Neuronal stem cell (in vitro differentiated cells): Measurements from ENCODE around the gene MVD.

Experiments
- DNase-seq: peaks from one replicate; pipeline ENCODE4 v3.0.0-alpha.2; 2013; ENCODE audit warnings: low spot score
- H2AFZ ChIP-seq: one replicate; pipeline ENCODE4 v1.6.1; 2013; ENCODE audit warnings: mild to moderate bottlenecking, low read length, inconsistent platforms
- H2AK5ac ChIP-seq: 2 replicates; pipeline ENCODE4 v1.6.1; 2013; ENCODE audit warnings: low read depth, mild to moderate bottlenecking, inconsistent platforms, low read length, moderate library complexity, mixed read lengths
- H2BK120ac ChIP-seq: 2 replicates; pipeline ENCODE4 v1.6.1; 2013; ENCODE audit warnings: low read depth, mild to moderate bottlenecking, inconsistent platforms, low read length, moderate library complexity, mixed read lengths
- H2BK12ac ChIP-seq: one replicate; pipeline ENCODE4 v1.6.1; 2013; ENCODE audit warnings: low read length, inconsistent platforms
- H2BK15ac ChIP-seq: 2 replicates; pipeline ENCODE4 v1.6.1; 2013; ENCODE audit warnings: mild to moderate bottlenecking, low read length, inconsistent platforms, mixed read lengths
- H2BK5ac ChIP-seq: one replicate; pipeline ENCODE4 v1.6.1; 2013; ENCODE audit warnings: inconsistent platforms, mild to moderate bottlenecking, low read length, moderate library complexity
- H3K14ac ChIP-seq: one replicate; pipeline ENCODE4 v1.6.1; 2013; ENCODE audit warnings: low read length, inconsistent platforms
- H3K18ac ChIP-seq: 2 replicates; pipeline ENCODE4 v1.6.1; 2013; ENCODE audit warnings: low read length, inconsistent platforms
- H3K23ac ChIP-seq: 2 replicates; pipeline ENCODE4 v1.6.1; 2013; ENCODE audit warnings: low read depth, mild to moderate bottlenecking, mixed read lengths, low read length, inconsistent platforms; ENCODE audit not compliant: poor library complexity
- H3K27ac ChIP-seq: replicated peaks from 3 replicates; pipeline ENCODE4 v1.5.1; 2013; ENCODE audit warnings: low read length, inconsistent platforms
- H3K27me3 ChIP-seq, 3 experiments: 2 replicates each; pipeline ENCODE4 v1.6.1; 2013; ENCODE audit warnings: low read length in 3 of 3, mild to moderate bottlenecking in 2 of 3, inconsistent platforms in 1 of 3, low read depth in 1 of 3, mixed read lengths in 1 of 3, moderate library complexity in 1 of 3; ENCODE audit not compliant: control insufficient read depth in 3 of 3, insufficient read depth in 3 of 3
- H3K36me3 ChIP-seq, 2 donors: replicated peaks in 1 of 2; 2 replicates each; pipeline ENCODE4 v1.6.1; 2013; ENCODE audit warnings: low read length in 2 of 2; ENCODE audit not compliant: control insufficient read depth in 2 of 2, insufficient read depth in 2 of 2
- H3K4ac ChIP-seq: 2 replicates; pipeline ENCODE4 v1.6.1; 2013; ENCODE audit warnings: inconsistent platforms, mild to moderate bottlenecking, low read length, moderate library complexity
- H3K4me1 ChIP-seq, 2 donors: 1 replicate in 1 of 2; 2 replicates in 1 of 2; pipeline ENCODE4 v1.6.1; 2013; ENCODE audit warnings: low read length in 2 of 2, low read depth in 1 of 2; ENCODE audit not compliant: control insufficient read depth in 2 of 2, insufficient read depth in 1 of 2
- H3K4me2 ChIP-seq: one replicate; pipeline ENCODE4 v1.6.1; 2013; ENCODE audit warnings: mild to moderate bottlenecking, low read length, inconsistent platforms; ENCODE audit not compliant: insufficient read depth, poor library complexity, severe bottlenecking
- H3K4me3 ChIP-seq, 2 donors: 2 replicates each; pipeline ENCODE4 v1.5.1; 2013; ENCODE audit warnings: low read length in 2 of 2, mild to moderate bottlenecking in 2 of 2, inconsistent platforms in 1 of 2, moderate library complexity in 1 of 2
- H3K79me1 ChIP-seq: one replicate; pipeline ENCODE4 v1.6.1; 2013; ENCODE audit warnings: low read depth, mild to moderate bottlenecking, inconsistent platforms, low read length, moderate library complexity
- H3K9ac ChIP-seq: one replicate; pipeline ENCODE4 v1.6.1; 2013; ENCODE audit warnings: mild to moderate bottlenecking, low read depth, low read length, inconsistent platforms; ENCODE audit not compliant: poor library complexity
- H3K9me3 ChIP-seq, 2 donors: replicated peaks in 1 of 2; 2 replicates each; pipeline versions ENCODE3 to v1.6.1; 2013; ENCODE audit warnings: low read length in 2 of 2, mild to moderate bottlenecking in 2 of 2, inconsistent platforms in 1 of 2, low read depth in 1 of 2, mixed read lengths in 1 of 2, moderate library complexity in 1 of 2; ENCODE audit not compliant: control insufficient read depth in 2 of 2, insufficient read depth in 1 of 2
- H4K8ac ChIP-seq: one replicate; pipeline ENCODE4 v1.6.1; 2013; ENCODE audit warnings: low read depth, mild to moderate bottlenecking, inconsistent platforms, low read length, moderate library complexity
- H4K91ac ChIP-seq: one replicate; pipeline ENCODE4 v1.6.1; 2013; ENCODE audit warnings: low read length, low read depth, mild to moderate bottlenecking, inconsistent platforms; ENCODE audit not compliant: poor library complexity
- WGBS, 2 donors: extraction: QIAGEN DNeasy Blood & Tissue Kit; methylation state at CpG; one replicate each; pipeline ENCODE4 v1.1.7; 2013; ENCODE audit warnings: missing lambda C conversion rate in 2 of 2, mixed read lengths in 1 of 2; ENCODE audit not compliant: insufficient read length in 2 of 2, insufficient replicate concordance in 1 of 2; ENCODE audit errors: extremely low coverage in 2 of 2; 5-methylcytosine and 5-hydroxymethylcytosine counted together

The MVD gene

DNA sequence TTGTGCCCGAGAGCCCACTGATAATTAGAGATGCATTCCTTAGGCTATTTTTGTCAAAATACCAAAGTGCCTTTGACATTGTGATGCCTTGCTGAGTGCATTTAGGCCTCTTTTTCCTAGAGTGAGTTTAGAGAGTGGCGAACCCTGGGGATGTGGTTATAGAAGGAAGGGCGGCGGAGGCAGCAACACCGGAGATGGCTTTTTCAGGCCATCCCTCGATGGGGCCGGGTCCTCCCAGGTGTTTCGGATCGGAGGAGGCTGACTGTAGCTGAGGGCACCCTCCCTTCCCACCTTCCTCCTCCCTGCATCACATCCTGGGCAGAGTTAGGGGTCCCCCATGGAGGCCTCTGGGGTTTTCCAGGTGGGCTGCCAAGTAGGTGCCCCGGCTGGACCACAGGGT lies 30.0 kb upstream of the MVD start:
- Histone ChIP-seq H3K14ac (no peak overlapping the region), H2BK5ac (no peak overlapping the region), H3K9me3 (no peaks in the 10 kb centered on the region), H3K9ac (no peak overlapping the region), H4K91ac (no peak overlapping the region), H3K27me3 (peaks cover 0 to 44% (median 5%) of the 10 kb centered on the region in 3 experiments), H2BK120ac (no peak overlapping the region), H3K4me1 (no peaks in the 10 kb centered on the region), H2BK15ac (no peak overlapping the region), H3K23ac (no peak overlapping the region), H3K27ac (no peak overlapping the region), H3K79me1 (peaks cover 15% of the 10 kb centered on the region), H2AFZ (no peak overlapping the region), H2AK5ac (no peak overlapping the region), H2BK12ac (no peak overlapping the region), H3K36me3 (peaks cover 6 to 13% of the 10 kb centered on the region in 2 donors), H3K4me3 (no peak overlapping the region), H3K18ac (no peak overlapping the region), H3K4me2 (no peak overlapping the region), H4K8ac (no peak overlapping the region), H3K4ac (no peak overlapping the region)
- no CpG with 5 or more reads among the region's 10 CpGs for WGBS, 2 donors
- DNase-seq: no peak

DNA sequence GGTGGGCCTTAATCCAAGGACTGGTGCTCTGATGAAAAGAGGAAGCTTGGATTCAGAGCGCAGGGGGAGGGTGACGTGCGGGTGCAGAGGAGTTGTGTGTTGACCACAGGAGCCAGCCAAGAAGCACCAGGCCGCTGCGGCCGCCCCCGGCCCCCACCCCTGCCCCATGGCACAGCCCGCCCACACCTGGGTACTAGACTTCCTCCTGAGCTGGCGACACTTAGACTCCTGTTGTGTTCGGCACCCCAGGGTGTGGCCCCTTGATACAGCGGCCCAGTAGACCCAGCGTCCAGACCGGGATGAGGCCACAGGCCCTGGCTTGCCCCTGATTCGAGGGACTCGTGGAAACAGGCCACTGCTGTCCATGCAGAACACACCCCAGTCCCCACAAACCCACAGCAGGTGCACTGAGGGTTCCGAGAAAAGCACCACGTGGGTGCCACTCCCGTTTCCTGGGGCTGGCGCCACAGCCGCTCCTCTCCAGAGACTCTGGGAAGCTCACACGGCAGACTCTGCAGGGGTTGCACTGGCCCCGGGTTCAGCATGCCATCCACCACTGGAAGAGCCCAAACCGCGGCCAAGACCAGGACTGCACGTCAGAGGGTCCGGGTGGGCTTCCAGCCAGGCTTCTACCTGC lies 29.2 kb upstream of the MVD start:
- no peak for DNase-seq
- H3K14ac ChIP-seq: peak overlapping the region; percentile 21

DNA sequence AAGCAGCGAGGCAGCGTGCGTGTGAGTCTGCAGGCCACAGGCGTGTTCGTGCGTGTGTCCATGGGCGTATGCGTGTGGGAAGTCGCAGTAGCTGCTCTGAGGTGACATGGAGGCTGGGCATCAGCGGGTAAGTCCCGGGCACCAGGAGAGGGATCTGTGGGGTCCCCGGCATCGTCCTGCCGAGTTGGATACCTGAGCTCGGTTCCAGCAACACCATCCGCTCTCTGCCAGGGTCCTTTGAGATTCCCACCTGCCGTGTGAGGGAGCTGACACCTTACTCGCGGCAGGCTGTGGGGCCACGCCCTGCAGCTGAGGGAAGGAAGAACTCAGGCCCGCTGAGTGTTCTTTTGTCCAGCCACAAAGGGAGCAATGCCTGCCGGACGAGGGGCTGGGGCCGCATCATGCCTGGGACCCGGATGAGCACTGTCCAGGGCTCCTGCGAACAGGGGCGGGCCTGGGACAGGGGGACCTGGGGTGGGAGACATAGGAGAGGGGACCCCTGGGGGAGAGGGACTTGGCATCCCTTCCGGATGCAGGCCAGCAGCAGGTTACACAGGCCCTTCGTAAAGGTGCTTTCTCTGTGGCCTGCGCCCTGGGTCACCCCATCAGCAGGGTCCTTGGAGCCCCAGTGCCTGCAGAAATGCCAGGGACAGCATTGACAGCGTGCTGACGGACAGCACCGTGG lies 28.4 kb upstream of the MVD start:
- H4K91ac ChIP-seq: no peak overlapping the region
- peak overlapping the region; percentile 56 for H3K14ac ChIP-seq
- DNase-seq: no peak
- H3K9ac ChIP-seq: peak overlapping the region; percentile 24
- H3K18ac ChIP-seq: no peak overlapping the region
- H2AFZ ChIP-seq: no peak overlapping the region
- H2BK12ac ChIP-seq: no peak overlapping the region
- H4K8ac ChIP-seq: no peak overlapping the region
- no CpG with 5 or more reads among the region's 33 CpGs for WGBS, 2 donors
- H3K4ac ChIP-seq: no peak overlapping the region
- H3K9me3 ChIP-seq: no peaks in the 10 kb centered on the region
- peak overlapping the region; percentile 81 for H2AK5ac ChIP-seq
- peak overlapping the region; percentile 75 for H2BK5ac ChIP-seq
- H2BK15ac ChIP-seq: no peak overlapping the region
- peaks cover 2 to 4% of the 10 kb centered on the region in 2 donors for H3K4me1 ChIP-seq
- no peak overlapping the region for H3K27ac ChIP-seq
- no peak overlapping the region for H2BK120ac ChIP-seq
- H3K27me3 ChIP-seq: peaks cover 0 to 58% (median 19%) of the 10 kb centered on the region in 3 experiments
- peaks cover 6% of the 10 kb centered on the region for H3K79me1 ChIP-seq
- H3K4me3 ChIP-seq: peak overlapping the region in 1 of 2 donors; percentile 2
- no peaks in the 10 kb centered on the region for H3K36me3 ChIP-seq
- H3K4me2 ChIP-seq: no peak overlapping the region
- H3K23ac ChIP-seq: peak overlapping the region; percentile 22

More for the DNA sequence above, 29.2 kb upstream of the MVD start:
- no peak overlapping the region for H3K23ac ChIP-seq
- H3K9ac ChIP-seq: no peak overlapping the region
- H2BK5ac ChIP-seq: peak overlapping the region; percentile 75
- H4K8ac ChIP-seq: no peak overlapping the region
- H3K9me3 ChIP-seq: no peaks in the 10 kb centered on the region
- H2BK120ac ChIP-seq: no peak overlapping the region
- no peak overlapping the region for H3K4ac ChIP-seq
- H4K91ac ChIP-seq: no peak overlapping the region
- H3K4me3 ChIP-seq: no peak overlapping the region
- H3K36me3 ChIP-seq: peaks cover 1 to 6% of the 10 kb centered on the region in 2 donors
- H2BK12ac ChIP-seq: no peak overlapping the region
- peak overlapping the region; percentile 28 for H3K18ac ChIP-seq
- H3K4me1 ChIP-seq: no peaks in the 10 kb centered on the region
- no peak overlapping the region for H3K4me2 ChIP-seq
- H2BK15ac ChIP-seq: no peak overlapping the region
- no peak overlapping the region for H2AFZ ChIP-seq
- peak overlapping the region; percentile 95 for H2AK5ac ChIP-seq
- no CpG with 5 or more reads among the region's 26 CpGs for WGBS, 2 donors
- peaks cover 9% of the 10 kb centered on the region for H3K79me1 ChIP-seq
- no peak overlapping the region for H3K27ac ChIP-seq
- peaks cover 0 to 53% (median 13%) of the 10 kb centered on the region in 3 experiments for H3K27me3 ChIP-seq

DNA sequence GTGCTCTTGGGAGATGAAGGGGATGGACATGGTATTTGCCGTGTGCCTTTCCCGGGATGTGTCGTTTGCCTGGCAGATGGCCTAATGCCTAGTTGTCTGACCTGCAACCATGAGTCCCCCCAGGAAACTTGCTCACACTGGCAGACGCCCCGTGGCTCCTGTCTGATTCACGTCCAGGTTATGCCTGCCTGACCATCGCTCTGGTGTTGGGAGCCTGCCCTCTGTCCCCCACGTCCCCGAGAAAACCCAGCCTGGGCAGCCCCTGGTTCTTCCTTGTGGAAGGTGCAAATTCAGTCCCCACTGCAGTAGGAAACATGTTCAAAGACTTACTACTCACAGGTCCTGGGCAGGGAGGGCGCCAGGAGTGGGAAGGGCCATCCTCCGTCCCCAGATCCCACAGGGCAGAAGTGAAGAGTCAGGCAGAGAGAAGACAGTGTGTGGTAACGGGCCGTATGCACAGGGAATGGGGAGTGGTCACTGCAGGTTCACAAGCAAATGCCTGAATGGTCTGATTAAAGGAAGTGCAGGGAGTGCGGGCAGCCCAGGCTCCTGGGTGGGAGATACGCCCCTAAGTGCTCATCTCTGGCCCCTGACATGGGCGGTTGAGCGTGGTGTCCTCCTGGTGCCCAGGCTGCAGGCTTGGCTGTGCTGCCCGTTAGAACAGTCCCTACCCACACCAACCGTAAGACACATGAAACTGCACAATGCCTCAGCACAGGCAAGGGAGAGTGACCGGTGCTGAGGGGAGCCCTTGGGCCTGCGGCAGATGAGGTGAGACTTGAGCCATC lies 27.6 kb upstream of the MVD start:
- H3K4me3 ChIP-seq: peak overlapping the region in 1 of 2 donors; percentile 2

More for the DNA sequence above, 27.6 kb upstream of the MVD start:
- Histone ChIP-seq H3K4me2 (no peak overlapping the region), H2AK5ac (peak overlapping the region; percentile 81), H2BK5ac (no peak overlapping the region), H3K4ac (no peak overlapping the region), H3K9ac (peak overlapping the region; percentile 47), H3K23ac (peak overlapping the region; percentile 22), H3K4me1 (peaks cover 8 to 9% of the 10 kb centered on the region in 2 donors), H3K14ac (peak overlapping the region; percentile 56), H3K27ac (no peak overlapping the region), H2BK120ac (no peak overlapping the region), H3K9me3 (no peaks in the 10 kb centered on the region), H4K91ac (no peak overlapping the region), H4K8ac (no peak overlapping the region), H3K36me3 (no peaks in the 10 kb centered on the region), H3K27me3 (peaks cover 4 to 65% (median 25%) of the 10 kb centered on the region in 3 experiments), H3K18ac (no peak overlapping the region), H2BK15ac (no peak overlapping the region), H2BK12ac (peak overlapping the region; percentile 75), H3K79me1 (peaks cover 6% of the 10 kb centered on the region), H2AFZ (no peak overlapping the region)
- DNase-seq: no peak
- no CpG with 5 or more reads among the region's 21 CpGs for WGBS, 2 donors
